ENCODE results near the gene GARIN5A. TPM values are rescaled to one million over a fixed set of nuclear protein-coding genes. Genes with fewer than 3 reads are reported as not detected.

GARIN5A gene
- total RNA-seq, 1 donor from 2014 or later, result not detected

DNA sequence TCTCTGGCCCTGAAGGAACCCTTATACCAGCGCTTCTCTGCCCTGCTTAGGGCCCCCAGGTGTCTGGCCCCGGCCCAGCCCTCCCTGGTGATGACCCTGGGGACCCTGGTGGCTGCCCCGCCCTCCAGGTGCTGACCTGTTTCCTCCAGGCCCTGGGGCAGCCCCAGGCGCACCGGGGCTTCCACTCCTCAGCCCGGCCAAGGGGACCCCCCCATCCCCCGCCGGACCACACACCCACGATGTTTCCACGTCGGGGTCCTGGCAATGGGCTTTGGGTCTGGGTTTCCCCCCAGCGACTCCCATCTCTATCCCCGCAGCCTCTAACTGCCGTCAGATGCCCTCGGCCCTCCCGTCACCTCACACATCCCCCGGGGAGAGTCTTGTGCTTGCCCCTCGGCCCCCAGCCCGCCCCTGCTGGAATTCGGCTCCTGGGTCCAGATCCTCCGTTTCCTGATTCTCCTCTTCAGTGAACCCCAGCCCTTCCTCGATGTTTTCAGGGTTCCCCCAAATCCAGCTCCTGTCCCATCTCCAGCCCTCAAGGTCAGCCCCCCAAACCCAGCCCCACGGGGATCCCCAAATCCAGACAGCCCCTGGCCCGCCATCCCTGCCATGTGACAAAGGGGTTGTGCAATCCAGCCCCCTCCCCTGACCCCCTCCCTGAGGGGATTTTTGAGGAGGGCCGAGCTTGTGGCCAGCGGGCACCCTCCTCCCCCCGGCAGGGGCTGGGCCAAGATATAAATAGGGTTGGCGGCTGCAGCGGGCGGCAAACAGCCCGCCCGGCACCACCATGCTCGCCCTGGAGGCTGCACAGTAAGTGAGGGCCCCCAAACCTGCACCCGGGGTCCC lies 58.2 kb downstream of the GARIN5A start, which contains the start of gene SPIB:
SPIB (plus strand) TSS at position 763 of the 846 bp plus-strand sequence; CDS start at position 788, 25 bp downstream.
- no peak within 1 kb of the TSS for H3K4me3 ChIP-seq
- DNase-seq (ENCODE audit: extremely low spot score in 2 of 2), result no peak
- TF ChIP-seq POLR2AphosphoS5 (IDR thresholded peaks at IDR 0.05; ENCODE audit: insufficient read depth in 1 of 2, low read depth in 1 of 2) (no peak), POLR2A (IDR thresholded peaks at IDR 0.05) (no peak)
- TF ChIP-seq, protein P1, sequence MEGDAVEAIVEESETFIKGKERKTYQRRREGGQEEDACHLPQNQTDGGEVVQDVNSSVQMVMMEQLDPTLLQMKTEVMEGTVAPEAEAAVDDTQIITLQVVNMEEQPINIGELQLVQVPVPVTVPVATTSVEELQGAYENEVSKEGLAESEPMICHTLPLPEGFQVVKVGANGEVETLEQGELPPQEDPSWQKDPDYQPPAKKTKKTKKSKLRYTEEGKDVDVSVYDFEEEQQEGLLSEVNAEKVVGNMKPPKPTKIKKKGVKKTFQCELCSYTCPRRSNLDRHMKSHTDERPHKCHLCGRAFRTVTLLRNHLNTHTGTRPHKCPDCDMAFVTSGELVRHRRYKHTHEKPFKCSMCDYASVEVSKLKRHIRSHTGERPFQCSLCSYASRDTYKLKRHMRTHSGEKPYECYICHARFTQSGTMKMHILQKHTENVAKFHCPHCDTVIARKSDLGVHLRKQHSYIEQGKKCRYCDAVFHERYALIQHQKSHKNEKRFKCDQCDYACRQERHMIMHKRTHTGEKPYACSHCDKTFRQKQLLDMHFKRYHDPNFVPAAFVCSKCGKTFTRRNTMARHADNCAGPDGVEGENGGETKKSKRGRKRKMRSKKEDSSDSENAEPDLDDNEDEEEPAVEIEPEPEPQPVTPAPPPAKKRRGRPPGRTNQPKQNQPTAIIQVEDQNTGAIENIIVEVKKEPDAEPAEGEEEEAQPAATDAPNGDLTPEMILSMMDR (IDR thresholded peaks at IDR 0.05), result no peak
- no peaks in the 10 kb centered on the region for H3K27me3 ChIP-seq
- intact Hi-C loops (cut with DNase I), result no loop called here
- no peak within 1 kb of the TSS for H3K27ac ChIP-seq
- H3K4me1 ChIP-seq, result peaks cover 6% of the 10 kb centered on the region
- no peaks in the 10 kb centered on the region for H3K36me3 ChIP-seq
- H3K9me3 ChIP-seq, result no peaks in the 10 kb centered on the region

DNA sequence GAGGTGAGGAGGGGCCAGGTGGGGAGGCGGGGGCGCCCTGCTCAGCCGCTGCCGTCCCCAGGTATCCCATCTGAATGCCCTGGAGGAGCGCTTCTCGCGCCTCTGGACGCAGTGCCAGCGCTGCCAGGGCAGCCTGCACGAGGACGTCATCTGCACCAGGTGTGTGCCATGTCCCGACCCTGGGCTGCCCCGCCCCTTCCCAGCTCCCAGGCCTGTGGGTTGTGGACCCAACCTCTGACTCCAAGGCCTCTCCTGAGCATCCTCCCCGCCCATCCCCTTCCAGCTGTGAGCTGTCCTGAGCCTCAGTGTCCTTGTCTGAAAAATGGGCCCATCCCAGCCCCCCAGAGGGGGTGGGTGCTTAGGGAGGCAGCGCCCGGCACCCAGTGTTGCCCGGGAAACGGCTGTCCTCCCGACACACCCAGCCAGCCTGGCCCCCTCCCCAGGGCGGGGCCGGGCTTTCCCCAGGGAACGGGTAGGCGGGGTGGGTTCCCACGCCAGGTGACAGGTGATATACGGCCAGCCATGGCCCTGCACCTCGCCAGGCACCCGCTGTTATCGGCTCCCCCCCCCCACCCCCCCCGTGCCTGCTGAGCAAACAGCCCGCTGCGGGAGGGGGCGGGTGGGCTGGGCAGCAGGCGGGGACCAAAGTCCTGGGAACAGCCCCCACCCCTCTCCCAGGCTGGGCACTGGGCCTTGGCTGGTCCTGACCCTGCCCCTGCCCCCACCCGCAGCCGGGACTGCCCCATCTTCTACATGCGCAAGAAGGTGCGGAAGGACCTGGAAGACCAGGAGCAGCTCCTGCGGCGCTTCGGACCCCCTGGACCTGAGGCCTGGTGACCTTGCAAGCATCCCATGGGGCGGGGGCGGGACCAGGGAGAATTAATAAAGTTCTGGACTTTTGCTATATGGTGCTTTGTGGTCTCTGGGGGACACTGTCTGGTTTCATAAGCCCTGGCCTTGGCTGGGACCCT lies 59.3 kb downstream of the GARIN5A start:
- Histone ChIP-seq H3K9me3 (no peaks in the 10 kb centered on the region), H3K4me1 (peaks cover 6% of the 10 kb centered on the region), H3K27me3 (no peaks in the 10 kb centered on the region), H3K27ac (no peak overlapping the region), H3K36me3 (no peaks in the 10 kb centered on the region), H3K4me3 (no peak overlapping the region)
- TF ChIP-seq, protein P1 (IDR thresholded peaks at IDR 0.05), result no peak
- TF ChIP-seq POLR2A (IDR thresholded peaks at IDR 0.05), result no peak
- no peak for TF ChIP-seq POLR2AphosphoS5 (IDR thresholded peaks at IDR 0.05; ENCODE audit: insufficient read depth in 1 of 2, low read depth in 1 of 2)
- intact Hi-C loops (cut with DNase I), result no loop called here
- no peak for DNase-seq (ENCODE audit: extremely low spot score in 2 of 2)

Other genes starting within 250 kb of the GARIN5A start
- 0.98 TPM for gene KCNC3, start 147.5 kb downstream of the GARIN5A start, total RNA-seq
- 0.74 TPM for gene NAPSA, start 111.2 kb downstream of the GARIN5A start, total RNA-seq
- gene NR1H2, start 100.4 kb downstream of the GARIN5A start, total RNA-seq, result 84.7 TPM
- gene POLD1, start 92.5 kb downstream of the GARIN5A start, total RNA-seq, result 16.7 TPM
- gene SPIB, start 57.9 kb downstream of the GARIN5A start, total RNA-seq, result not detected
- not detected for gene MYBPC2, start 44.0 kb downstream of the GARIN5A start, total RNA-seq
- 33.1 TPM for gene EMC10, start 341 bp downstream of the GARIN5A start, total RNA-seq
- gene JOSD2, start 34.3 kb upstream of the GARIN5A start, total RNA-seq, result 60.9 TPM
- gene ASPDH, start 37.1 kb upstream of the GARIN5A start, total RNA-seq, result not detected
- gene LRRC4B, start 91.6 kb upstream of the GARIN5A start, total RNA-seq, result 17.9 TPM
- gene SYT3, start 163.0 kb upstream of the GARIN5A start, total RNA-seq, result 2.5 TPM
- gene C19orf81, start 172.6 kb upstream of the GARIN5A start, total RNA-seq, result not detected
- gene SHANK1, start 243.0 kb upstream of the GARIN5A start, total RNA-seq, result 0.98 TPM
- 25.0 TPM for gene CLEC11A, start 246.5 kb upstream of the GARIN5A start, total RNA-seq